ENCODE results near the gene PNPLA2. TPM values are rescaled to one million over a fixed set of nuclear protein-coding genes. Genes with fewer than 3 reads are reported as not detected.

PNPLA2 gene
- total RNA-seq, 1 donor from 2014 or later = 55.6 TPM

DNA sequence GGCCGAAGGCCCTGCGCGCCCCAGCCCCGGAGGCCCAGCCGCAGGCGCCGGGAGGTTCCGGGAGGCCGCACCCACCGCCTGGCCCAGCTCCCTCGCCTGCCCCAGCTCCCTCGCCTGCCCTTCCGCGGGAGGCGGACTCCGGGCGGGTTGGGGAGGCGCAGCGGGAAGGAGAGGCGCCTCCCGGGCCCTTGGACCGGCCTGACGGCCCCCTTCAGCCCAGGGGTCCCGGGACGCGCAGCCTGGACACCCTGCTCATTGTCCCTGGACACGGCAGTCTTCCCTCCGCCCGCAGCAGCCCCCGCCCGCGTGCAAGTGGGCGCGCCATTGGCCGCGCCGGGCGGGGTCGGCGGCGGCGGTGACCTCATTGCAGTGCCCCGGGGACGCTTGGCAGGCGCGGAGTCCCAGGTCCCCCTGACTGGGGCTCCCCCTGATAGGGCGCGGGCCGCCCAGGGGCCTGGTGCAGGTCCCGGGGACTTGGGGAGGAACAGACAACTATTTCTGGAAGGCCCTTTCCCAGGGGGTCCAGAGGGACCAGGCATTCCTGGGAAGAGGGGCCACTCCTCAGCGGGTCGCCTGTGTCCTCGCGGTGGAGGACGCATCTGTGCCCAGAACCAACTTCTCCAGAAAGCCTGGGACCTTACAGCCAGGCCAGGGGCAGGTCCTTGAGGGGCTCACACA, 14.5 kb downstream of the PNPLA2 start:
- peak overlapping the region; percentile 89 for H3K27ac Mint-ChIP-seq
- H3K4me1 Mint-ChIP-seq (ENCODE audit: unreplicated experiment) = peaks cover 2% of the 10 kb centered on the region
- peak; percentile 17 for TF ChIP-seq CTCF (conservative IDR thresholded peaks at IDR 0.05)
- peaks cover 32% of the 10 kb centered on the region for H3K27me3 Mint-ChIP-seq
- peak overlapping the region; percentile 84 for H3K4me3 Mint-ChIP-seq
- DNase-seq (ENCODE audit: extremely low spot score, unreplicated experiment) = no peak
- H3K9me3 Mint-ChIP-seq = no peaks in the 10 kb centered on the region
- H3K36me3 Mint-ChIP-seq = no peaks in the 10 kb centered on the region

DNA sequence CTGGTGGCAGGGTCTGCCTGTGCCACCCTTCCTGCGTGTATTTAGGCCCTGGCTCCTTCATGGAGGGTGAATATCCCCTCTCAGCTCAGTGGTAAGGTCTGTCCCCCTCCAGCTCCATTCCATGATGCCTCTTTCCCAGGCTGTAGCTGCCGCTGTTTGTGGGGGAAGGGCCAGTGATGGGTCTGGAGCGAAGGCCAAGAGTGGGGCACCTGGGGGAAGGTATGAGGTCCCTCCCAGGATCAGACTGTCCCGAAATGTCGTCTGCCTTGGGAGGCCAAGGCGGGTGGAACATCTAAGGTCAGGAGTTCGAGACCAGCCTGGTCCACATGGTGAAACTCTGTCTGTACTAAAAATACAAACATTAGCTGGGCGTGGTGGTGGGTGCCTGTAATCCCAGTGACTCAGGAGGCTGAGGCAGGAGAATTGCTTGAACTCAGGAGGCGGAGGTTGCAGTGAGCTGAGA, 15.2 kb downstream of the PNPLA2 start:
- Mint-ChIP-seq H3K4me1 (ENCODE audit: unreplicated experiment) (no peaks in the 10 kb centered on the region), H3K36me3 (no peaks in the 10 kb centered on the region), H3K4me3 (peak overlapping the region; percentile 84), H3K9me3 (no peaks in the 10 kb centered on the region), H3K27me3 (peaks cover 26% of the 10 kb centered on the region), H3K27ac (peak overlapping the region; percentile 89)
- no peak for DNase-seq (ENCODE audit: extremely low spot score, unreplicated experiment)
- no peak for TF ChIP-seq CTCF (conservative IDR thresholded peaks at IDR 0.05)

GRCh38 chr11:834371-835316, 15.9 kb downstream of the PNPLA2 start:
- Mint-ChIP-seq H3K36me3 (no peaks in the 10 kb centered on the region), H3K9me3 (no peaks in the 10 kb centered on the region), H3K27me3 (peaks cover 18% of the 10 kb centered on the region), H3K4me3 (peak overlapping the region; percentile 84), H3K27ac (peak overlapping the region; percentile 89), H3K4me1 (ENCODE audit: unreplicated experiment) (no peaks in the 10 kb centered on the region)
- no peak for TF ChIP-seq CTCF (conservative IDR thresholded peaks at IDR 0.05)
- DNase-seq (ENCODE audit: extremely low spot score, unreplicated experiment) = no peak

- H3K4me3 Mint-ChIP-seq = no peak overlapping the region
- no peak for DNase-seq (ENCODE audit: extremely low spot score, unreplicated experiment)
- H3K27ac Mint-ChIP-seq = no peak overlapping the region
- peaks cover 10% of the 10 kb centered on the region for H3K27me3 Mint-ChIP-seq
- H3K4me1 Mint-ChIP-seq (ENCODE audit: unreplicated experiment) = peaks cover 11% of the 10 kb centered on the region
- TF ChIP-seq CTCF (conservative IDR thresholded peaks at IDR 0.05) = no peak
- H3K9me3 Mint-ChIP-seq = no peaks in the 10 kb centered on the region
- H3K36me3 Mint-ChIP-seq = no peaks in the 10 kb centered on the region
Observed at GRCh38 chr11:836274-836673, 17.6 kb downstream of the PNPLA2 start.

GRCh38 chr11:836700-837099, 18.0 kb downstream of the PNPLA2 start:
- Mint-ChIP-seq H3K4me1 (ENCODE audit: unreplicated experiment) (peaks cover 12% of the 10 kb centered on the region), H3K4me3 (no peak overlapping the region)

More at GRCh38 chr11:836700-837099, 18.0 kb downstream of the PNPLA2 start:
- H3K27me3 Mint-ChIP-seq = peaks cover 6% of the 10 kb centered on the region
- H3K27ac Mint-ChIP-seq = no peak overlapping the region
- TF ChIP-seq CTCF (conservative IDR thresholded peaks at IDR 0.05) = no peak
- H3K36me3 Mint-ChIP-seq = no peaks in the 10 kb centered on the region
- no peaks in the 10 kb centered on the region for H3K9me3 Mint-ChIP-seq
- DNase-seq (ENCODE audit: extremely low spot score, unreplicated experiment) = no peak
